Left renal cortex interstitium (tissue), 4 donors: Measurements from ENCODE around the gene SV2C. TPM values are rescaled to one million over a fixed set of nuclear protein-coding genes. Genes with fewer than 3 reads are reported as not detected.
A peak's percentile ranks its signal among the peaks of the same experiment; 100 is the strongest.
"Not testable (repeated sequence)": the region's sequence is repeated elsewhere in the genome, so short reads cannot be mapped to it uniquely, and the experiment has no call there.

ENCODE experiments used
- DNase-seq, 4 donors: peaks; one replicate each; pipeline ENCODE4 v3.0.0-alpha.2; 2013; ENCODE audit warnings: low read depth in 4 of 4, low spot score in 2 of 4, missing footprints in 1 of 4
- polyA plus RNA-seq, 4 donors: library from polyadenylated mRNA; unstranded; fragments of 120-200 nt; gene quantifications; one replicate each; pipeline ENCODE4 v1.2.1, GENCODE V29; 2013; ENCODE audit not compliant: insufficient read length in 4 of 4

SV2C gene, protein sequence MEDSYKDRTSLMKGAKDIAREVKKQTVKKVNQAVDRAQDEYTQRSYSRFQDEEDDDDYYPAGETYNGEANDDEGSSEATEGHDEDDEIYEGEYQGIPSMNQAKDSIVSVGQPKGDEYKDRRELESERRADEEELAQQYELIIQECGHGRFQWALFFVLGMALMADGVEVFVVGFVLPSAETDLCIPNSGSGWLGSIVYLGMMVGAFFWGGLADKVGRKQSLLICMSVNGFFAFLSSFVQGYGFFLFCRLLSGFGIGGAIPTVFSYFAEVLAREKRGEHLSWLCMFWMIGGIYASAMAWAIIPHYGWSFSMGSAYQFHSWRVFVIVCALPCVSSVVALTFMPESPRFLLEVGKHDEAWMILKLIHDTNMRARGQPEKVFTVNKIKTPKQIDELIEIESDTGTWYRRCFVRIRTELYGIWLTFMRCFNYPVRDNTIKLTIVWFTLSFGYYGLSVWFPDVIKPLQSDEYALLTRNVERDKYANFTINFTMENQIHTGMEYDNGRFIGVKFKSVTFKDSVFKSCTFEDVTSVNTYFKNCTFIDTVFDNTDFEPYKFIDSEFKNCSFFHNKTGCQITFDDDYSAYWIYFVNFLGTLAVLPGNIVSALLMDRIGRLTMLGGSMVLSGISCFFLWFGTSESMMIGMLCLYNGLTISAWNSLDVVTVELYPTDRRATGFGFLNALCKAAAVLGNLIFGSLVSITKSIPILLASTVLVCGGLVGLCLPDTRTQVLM
- under 1 TPM; 0.05 to 0.69 (median 0.15) TPM for polyA plus RNA-seq

DNA sequence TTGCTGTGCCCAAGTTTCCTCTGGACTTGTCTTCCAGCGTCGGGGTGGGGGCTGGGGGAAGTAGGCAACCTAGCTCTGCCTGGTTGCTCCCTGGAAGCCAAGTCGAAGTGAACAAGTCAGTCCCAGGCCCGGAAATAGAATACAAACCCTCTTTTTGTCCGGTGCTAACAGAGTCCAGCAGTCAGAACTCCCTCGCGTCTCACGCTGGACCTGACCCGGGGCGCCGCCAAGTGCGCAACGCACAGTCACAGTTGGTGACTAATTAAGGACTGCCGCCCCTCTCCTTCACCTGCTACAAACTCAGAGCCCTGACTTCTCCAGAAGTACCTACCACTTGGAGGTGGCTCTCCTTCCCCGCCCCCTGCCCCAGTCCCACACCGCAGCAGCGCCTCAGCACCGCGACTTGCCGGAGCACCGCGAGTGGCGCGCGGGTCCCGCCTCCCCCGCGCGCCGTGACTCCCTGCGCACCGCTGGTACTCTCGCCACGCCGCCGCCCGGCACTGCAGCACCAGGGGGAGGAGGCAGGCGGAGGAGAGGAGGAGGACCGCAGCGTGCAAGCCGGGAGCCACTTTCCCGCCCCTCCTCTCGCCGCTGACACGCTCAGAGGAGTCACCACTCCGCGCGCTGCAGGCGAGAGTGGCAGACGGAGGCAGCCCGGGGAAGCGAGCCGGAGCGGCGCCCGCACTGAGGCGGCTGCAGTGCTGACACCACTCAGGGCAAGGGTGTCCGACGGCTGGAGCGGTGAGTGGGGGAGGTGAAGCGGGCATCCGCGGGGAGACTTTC, at the start of gene SV2C:
Gene SV2C, plus strand, starts transcription at position 612 of the 783 bp plus-strand sequence. CDS start 48,368 bp downstream, outside the sequence.
- DNase-seq = no peak

DNA sequence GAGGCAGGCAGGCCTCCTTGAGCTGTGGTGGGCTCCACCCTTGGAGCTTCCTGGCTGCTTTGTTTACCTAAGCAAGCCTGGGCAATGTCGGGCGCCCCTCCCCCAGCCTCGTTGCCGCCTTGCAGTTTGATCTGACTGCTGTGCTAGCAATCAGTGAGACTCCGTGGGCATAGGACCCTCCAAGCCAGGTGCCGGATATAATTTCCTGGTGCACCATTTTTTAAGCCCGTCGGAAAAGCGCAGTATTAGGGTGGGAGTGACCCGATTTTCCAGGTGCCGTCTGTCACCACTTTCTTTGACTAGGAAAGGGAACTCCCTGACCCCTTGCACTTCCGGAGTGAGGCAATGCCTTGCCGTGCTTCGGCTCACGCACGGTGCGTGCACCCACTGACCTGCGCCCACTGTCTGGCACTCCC, 45.4 kb upstream of the SV2C start:
- not testable (repeated sequence) for DNase-seq

DNA sequence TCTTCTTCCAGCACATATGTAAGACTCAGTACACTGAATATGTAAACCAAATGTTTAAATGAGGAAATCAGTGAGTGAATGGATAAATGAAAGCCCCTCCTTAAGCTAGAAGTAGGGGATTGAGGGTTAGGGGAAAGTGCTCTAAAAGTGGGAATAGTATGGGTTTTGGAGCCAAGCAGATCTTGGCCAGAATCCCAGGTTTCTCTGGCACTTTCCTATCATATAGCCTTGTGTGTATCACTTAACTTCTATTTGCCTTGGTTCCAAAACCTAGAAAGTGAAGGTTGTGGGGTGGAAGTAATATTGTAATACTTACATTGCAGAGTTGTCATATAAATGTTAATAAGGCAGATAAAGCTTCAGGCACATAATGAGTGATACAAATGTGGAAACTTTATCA, 45.0 kb upstream of the SV2C start:
- no peak for DNase-seq

DNA sequence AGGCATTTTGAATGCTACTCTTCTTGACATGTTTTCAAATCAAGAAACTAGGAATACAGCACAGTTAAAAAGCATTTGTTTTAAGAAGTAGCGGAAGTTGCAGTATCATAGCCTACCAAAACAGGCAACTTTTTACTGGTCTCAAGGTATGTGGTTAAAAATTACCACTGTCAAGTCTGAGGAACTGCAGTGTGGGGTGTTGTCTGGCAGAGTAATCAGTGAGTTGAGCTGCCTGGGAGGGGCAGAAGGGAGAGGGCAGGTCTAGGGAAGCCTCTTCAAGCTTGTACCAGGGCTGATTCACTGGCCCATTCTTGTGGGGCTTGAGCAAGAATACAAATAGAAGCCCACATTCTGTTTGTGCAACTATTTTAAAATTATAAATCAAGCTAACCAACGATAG, 42.4 kb upstream of the SV2C start:
- DNase-seq = no peak

DNA sequence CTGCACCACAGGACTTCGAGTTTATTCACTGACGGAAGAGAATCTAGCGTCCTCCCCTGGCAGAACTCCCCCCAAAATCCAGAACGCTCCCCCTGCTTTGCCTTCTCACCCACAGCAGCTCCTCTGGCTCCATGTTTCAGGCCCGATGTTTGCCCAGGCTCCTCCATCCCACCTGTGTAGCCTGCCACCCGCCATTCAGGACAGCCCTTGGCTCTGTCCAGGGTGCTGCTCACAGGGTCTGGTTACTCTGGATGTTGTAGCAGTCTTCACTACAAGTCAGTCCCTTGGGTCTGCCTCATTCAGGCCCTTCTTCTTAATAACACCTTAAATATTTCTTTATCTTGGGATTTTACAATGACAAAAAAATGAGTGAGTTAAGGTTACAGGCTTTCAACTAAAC, 41.3 kb upstream of the SV2C start:
- DNase-seq = peak in 2 of 4 donors; percentile 0 to 20

DNA sequence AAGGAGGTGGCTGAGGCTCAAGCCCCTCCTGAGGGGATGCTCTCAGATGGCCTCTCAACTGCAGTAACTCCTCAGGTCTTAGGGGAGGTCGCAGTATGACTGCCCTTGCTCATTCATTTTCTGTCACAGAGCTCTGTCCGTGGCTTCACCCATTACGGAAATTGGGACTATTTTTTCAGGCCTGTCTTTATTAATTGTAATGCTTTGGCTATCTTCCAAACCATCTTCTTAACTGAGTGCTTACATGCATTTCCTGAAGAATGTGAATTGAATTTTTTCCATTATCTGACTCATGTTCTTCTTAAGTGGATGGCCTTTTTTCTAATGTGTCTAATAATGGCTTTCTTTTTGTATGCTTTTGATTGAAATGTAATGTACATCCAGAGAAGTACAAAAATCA, 36.4 kb upstream of the SV2C start:
- DNase-seq = no peak

DNA sequence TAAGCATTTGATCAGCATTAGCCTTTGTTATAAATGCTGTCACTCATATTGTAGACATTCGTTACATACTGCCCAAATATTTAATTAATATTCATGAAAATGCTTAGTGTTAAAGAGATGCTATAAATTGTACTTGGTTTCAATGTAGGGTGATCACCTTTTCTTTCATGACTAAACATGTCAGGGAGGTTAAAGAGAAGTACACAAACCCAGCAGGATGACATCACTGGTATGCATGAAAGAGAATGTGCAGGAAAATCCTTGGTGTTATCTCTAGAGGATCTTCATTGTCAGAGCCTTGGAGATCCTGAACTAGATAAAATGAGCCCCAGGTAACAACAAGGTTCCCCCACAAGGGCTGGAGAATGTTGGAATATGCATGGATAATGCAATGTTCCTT, 33.0 kb upstream of the SV2C start:
- DNase-seq = no peak

DNA sequence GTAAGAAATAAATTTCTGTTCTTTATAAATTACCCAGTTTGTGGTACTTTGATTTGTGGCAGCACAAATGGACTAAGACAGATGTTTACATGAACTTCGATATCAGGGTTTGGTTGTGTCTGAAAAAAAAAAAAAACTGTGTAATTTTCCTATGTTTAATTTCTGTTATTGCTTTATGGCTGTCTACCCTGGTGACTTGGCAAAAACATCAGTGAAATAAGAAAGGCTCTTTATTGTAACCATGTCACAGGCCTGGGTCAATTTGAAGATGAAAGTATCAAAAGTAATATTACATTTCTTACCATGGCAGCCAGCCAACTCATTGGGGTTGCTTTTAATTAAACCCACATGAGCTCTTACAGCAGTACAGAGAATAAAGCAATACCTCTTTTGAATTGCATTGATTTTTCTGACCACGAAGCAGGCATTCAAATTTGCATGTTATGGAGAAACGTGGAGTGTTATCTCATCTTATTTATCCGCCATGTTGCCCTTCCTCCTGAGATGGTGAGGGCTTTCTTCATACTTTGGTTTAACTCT, 20.6 kb upstream of the SV2C start:
- DNase-seq = no peak

DNA sequence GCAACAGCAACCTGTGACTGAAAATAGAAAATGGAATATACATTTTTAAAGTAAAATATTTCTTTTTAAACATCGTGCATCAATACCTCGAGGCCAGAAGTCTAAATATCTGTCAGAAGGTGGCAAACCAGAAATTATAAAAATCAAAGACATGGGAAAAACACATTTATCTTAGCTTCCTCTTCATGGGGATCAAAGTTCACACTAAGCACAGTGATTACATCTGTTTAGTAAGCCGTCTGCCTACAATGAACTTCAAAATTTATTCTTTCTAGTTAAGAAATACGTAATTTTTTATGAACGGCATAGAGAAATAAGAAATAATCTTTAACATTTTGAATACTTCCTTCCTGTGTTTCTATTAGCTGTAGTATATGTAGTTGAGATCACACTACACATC, 17.9 kb upstream of the SV2C start:
- no peak for DNase-seq

DNA sequence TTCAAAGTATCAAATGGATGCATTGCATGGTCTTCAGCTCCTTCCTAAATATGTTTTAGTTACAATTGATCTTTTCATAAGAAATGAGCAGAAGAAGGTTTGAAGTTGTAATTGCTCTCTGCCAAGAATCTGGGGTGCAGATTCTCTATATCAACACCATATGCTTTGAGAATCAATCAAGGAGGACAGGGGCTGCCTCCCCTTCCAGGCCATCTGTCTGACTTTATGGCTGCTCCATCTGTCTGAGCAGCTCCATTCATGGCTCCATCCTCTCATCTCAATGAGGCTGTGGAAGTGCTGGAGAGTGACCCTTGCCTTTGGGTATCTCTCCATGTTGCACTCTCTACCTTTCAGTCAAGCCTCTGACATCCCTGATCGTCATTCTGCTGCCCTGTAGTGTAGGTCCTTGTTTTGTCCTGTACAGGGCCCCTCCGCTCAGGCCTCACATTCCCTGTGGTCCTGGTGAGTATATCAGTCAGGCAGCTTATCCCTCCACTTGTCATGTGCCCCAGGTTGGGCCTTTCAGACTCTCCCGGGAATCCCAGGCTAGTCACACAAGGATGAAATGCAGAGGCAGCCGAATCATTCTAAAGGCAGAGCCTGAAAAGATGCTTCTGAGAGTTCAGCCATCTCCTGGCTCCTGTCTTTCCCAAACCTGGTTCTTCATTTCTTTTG, 14.0 kb upstream of the SV2C start:
- no peak for DNase-seq

DNA sequence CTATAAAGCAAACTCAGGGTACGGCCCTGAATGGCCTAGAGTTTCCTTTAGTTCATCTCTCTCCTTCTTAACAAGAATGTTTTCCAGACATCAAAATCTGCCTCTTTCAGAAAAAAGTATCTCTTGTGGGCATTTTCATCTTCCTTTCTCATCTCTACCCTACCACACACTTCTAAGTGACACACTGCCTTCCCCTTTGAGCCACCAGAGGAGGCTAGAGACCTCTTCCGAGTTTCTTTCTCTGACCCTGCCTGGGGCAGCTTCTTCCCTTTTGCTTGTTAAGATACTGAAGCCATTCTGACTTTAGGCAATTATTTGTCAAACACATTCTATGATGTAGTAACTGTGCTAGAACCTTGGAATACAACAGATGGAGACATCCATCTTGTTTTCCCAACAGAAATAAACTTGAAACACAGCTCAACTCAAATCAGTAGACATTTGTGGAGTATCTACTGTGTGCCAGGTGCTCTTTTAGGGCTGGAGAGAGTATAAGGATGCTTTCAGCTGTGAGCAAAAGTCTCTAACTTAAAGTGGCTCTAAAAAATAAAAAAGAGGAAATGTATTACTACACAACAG, 8.6 kb upstream of the SV2C start:
- no peak for DNase-seq

DNA sequence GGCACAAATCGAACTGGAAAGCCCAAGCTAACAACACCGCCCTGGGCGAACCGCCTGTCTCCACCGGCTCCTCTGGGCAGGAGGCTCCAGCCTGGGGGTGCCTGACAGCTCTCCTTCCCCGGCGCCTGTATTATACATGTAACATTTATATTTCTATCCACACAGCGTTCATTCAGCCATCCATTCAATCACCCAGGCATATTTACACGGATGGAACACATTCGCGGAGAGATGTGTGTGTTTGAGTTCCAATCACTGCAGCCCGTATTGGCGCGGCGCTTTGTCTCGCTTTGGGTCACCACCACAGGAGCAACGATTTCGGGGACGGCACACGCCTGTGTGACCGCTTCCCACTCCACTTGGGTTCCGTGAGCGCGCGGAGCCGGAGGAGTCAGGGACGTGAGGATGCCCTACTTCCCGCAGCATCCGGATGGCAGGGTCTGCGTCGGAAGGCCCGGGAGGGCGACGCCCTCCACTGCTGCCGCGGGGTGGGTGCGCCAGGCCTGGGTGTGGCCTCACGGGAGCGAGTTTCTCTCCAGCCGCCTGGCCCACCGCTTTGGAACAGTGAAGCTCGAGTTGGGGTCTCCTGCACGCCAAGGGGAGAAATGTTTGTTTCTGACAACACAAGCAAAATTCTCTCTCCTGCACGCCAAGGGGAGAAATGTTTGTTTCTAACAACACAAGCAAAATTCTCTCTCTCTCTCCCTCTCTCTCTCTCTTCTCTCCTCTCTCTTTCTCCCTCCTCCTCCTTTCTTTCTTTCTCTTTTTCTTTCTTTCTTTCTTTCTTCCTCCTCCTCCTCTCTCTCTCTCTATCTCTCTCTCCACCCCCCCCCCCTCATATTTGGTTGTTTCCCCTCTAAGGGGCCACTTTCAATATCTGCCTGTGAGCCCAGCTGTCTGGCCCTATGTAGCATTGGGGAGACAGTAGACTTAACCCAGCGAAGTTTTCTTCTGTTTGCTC, 1.1 kb upstream of the SV2C start:
- no peak for DNase-seq

DNA sequence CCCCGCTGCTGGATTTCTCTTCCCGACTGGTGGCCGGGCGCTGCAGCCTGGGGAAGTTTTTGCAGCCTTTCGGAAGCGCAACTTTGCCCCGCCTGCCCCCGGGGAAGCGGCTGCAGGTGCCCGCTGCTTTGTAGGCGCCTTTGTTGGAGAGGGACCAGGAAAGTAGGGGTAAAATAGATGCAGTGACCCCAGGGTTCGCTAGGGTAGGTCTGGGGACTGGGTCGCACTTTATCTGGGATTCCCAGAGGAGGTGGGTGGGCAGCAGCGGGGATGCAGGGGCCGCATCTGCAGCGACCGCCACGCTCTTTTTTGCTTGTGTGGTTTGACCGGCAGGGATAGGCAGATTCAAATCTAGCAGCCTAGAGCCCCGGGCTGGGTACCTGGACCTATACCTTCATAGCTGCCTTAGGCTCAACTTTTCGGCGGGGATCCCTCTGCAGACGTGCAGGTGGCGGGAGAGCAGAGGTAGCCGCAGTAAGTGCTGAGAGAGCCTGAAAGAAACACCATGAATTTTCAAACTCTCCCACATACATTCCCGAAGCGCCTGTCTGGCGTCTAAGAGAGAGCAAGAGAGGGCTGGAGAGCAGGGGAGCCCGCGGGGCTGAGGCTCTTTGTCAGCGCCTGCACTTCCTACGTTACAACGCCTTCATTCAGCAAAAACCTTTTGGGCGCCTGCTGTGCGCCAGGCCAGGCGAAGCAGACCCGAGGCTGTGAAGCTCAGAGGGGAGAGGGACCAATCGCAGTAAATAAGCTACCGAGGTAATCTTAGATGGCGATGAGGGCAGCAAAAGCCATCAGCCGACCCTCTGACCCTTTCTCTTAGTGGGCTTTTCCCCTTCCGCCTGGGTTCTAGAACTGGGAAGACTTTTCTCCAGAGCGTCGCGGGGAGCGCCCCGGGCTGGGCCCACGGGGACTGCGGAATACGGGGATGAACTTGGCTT, 642 bp downstream of the SV2C start:
- DNase-seq = no peak

DNA sequence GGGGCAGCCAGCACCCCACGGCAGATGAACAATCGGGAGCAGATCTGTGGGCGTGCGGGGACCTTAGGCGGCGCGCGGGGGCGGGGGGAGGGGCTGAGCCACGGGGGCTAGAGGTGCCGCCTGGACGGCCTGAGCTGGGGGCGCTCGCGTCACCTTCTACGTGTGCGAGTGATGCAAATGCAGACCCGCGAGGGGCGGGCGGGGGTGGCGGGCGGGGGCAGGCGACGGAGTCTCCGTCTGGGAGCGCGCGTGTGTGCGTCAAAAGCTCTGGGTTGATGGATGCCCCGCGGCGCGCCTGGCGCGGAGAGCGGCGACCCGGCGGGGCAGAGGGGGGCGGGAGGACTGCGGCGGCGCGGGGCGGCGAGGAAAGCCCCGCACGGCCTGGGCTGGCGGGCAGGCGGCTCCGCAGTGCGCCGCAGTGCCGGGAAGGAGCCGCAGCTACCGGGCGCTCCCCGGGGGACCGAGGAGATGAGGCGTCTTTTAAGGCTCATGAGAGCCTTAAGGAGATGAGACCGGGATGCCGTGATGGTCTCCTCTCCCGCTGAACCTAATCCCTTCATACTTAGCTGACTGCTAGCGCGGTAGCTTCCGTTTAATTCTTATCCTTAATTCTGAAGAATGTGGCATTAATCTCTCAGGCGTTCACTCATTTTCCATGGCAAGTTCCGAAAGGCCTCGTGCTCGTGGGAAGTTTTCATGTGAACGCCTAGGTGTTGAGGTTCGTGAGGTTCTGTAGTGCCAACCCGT, 1.5 kb downstream of the SV2C start:
- DNase-seq = no peak

DNA sequence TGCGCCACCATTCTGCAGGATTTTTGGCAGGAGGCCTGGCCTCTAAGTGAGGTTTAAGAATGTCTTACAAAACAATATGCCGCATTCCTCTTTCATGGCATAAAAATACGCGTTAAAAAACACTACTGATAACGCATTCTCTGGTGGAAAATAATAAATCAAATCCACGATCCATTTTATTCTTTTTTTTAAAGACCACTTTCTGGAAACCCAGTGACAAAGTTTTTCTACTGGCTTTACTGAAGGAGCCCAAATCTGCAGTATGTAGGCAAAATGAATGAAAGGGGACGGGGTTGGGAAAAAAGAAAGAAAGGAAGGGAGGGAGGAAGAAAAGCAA, 2.0 kb downstream of the SV2C start:
- DNase-seq = no peak

DNA sequence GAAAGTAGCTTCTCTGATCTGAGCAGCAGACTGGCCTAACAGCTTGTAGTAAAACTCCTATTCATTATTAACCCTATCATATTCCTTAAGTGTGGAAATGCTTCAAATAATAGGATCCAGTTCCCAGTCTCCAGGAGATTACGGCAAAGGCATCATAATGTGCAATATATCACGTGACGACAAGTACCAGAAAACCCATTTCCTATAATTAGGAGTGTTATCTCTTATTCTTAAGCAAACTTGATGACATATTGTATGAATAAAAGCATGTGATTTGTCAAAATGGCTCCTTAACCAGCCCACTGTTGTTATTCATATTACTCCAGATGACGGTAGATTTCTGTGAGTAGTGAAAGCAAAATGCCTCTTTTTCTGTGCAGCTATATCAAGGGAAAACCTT, 2.9 kb downstream of the SV2C start:
- no peak for DNase-seq

DNA sequence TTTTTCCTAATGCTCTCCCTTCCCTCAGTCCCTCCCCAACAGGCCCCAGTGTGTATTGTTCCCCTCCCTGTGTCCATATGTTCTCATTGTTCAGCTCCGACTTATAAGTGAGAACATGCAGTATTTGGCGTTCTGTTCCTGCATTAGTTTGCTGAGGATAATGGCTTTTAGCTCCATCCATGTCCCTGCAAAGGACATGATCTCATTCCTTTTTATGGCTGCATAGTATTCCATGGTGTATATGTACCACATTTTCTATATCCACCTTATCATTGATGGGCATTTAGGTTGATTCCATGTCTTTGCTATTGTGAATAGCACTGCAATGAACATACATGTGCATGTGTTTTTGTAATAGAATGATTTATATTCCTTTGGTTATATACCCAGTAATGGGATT, 6.0 kb downstream of the SV2C start:
- DNase-seq = not testable (repeated sequence)
